Activated naive CD4-positive, alpha-beta T cell treated with anti-CD3 and anti-CD28 coated beads, Interleukin-2, amount 10 ng/mL, durations not matched to agents 7 days and 5 days (primary cell): ENCODE measurements around the gene PCGF2.
A peak's percentile ranks its signal among the peaks of the same experiment; 100 is the strongest.
"Not testable (repeated sequence)": the region's sequence is repeated elsewhere in the genome, so short reads cannot be mapped to it uniquely, and the experiment has no call there.

Source experiments
- CTCF ChIA-PET: fragments of 350-600 bp; sonication (Branson Sonifier 250); formaldehyde crosslinking; loops from one replicate; lab custom pipeline; 2021; ENCODE audit warnings: antibody characterized with exemption; lab: Charles Lee
- DNase-seq: peaks from one replicate; pipeline ENCODE4 v3.0.0-alpha.2; 2020
- H3K27ac Mint-ChIP-seq: one replicate; pipeline ENCODE4 v1.8.0; 2021; ENCODE audit warnings: mild to moderate bottlenecking, moderate library complexity, mixed read lengths
- H3K27me3 Mint-ChIP-seq: one replicate; pipeline ENCODE4 v1.8.0; 2021; ENCODE audit warnings: mild to moderate bottlenecking, mixed read lengths
- H3K36me3 Mint-ChIP-seq: one replicate; pipeline ENCODE4 v1.8.0; 2021; ENCODE audit warnings: mixed read lengths
- H3K4me1 Mint-ChIP-seq: one replicate; pipeline ENCODE4 v1.8.0; 2021; ENCODE audit warnings: mixed read lengths
- H3K4me3 Mint-ChIP-seq: one replicate; pipeline ENCODE4 v1.8.0; 2021; ENCODE audit warnings: mild to moderate bottlenecking, moderate library complexity, mixed read lengths
- H3K9me3 Mint-ChIP-seq: one replicate; pipeline ENCODE4 v1.8.0; 2021; ENCODE audit warnings: mixed read lengths

The PCGF2 gene

GRCh38 chr17:38748149-38748891 is at the start of gene PCGF2:
Gene PCGF2, minus strand, starts transcription at chr17:38748336. Its CDS starts 7,934 bp downstream, at chr17:38740402.
- peak within 1 kb of the TSS; percentile 68 for H3K4me3 Mint-ChIP-seq
- CTCF ChIA-PET = interaction anchor here (1.1 kb wide), 1 partner anchor 13 kb away, joined by 3 read pairs; no protein-coding TSS in a partner anchor
- DNase-seq = no peak
- peaks cover 90% of the 10 kb centered on the region for H3K27me3 Mint-ChIP-seq
- H3K27ac Mint-ChIP-seq = no peak within 1 kb of the TSS
- H3K9me3 Mint-ChIP-seq = no peaks in the 10 kb centered on the region
- H3K4me1 Mint-ChIP-seq = peaks cover 51% of the 10 kb centered on the region
- H3K36me3 Mint-ChIP-seq = peaks cover 5% of the 10 kb centered on the region

GRCh38 chr17:38797828-38798227 is 49.7 kb upstream of the PCGF2 start:
- no peaks in the 10 kb centered on the region for H3K27me3 Mint-ChIP-seq
- H3K9me3 Mint-ChIP-seq = no peaks in the 10 kb centered on the region
- DNase-seq = no peak
- peak overlapping the region; percentile 96 for H3K27ac Mint-ChIP-seq
- H3K4me1 Mint-ChIP-seq = peaks cover 52% of the 10 kb centered on the region
- CTCF ChIA-PET = interaction anchor here (1.1 to 1.6 kb wide), 2 partner anchors 16 to 294 kb away, joined by 4 read pairs; no protein-coding TSS in a partner anchor
- H3K4me3 Mint-ChIP-seq = peak overlapping the region; percentile 94
- H3K36me3 Mint-ChIP-seq = peaks cover 50% of the 10 kb centered on the region

DNA sequence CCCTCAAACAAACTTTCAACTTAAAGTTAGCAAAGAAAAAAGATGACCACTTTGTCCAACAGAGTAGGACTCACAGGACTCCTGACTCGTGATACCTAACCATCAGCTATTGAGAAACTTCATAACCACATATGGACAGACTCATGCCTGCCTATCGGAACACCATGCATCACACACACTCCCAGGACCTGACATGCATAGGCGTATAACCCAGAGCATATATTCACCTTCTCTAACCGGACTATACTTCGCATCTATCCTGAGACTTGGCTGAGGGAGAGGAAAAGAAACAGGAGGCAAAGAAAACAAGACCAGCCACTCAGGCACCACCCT is 49.0 kb upstream of the PCGF2 start:
- CTCF ChIA-PET = interaction anchor here (1.6 kb wide), 1 partner anchor 16 kb away, joined by 4 read pairs; no protein-coding TSS in a partner anchor
- no peak for DNase-seq
- Mint-ChIP-seq H3K27ac (peak overlapping the region; percentile 34), H3K27me3 (no peaks in the 10 kb centered on the region), H3K9me3 (no peaks in the 10 kb centered on the region), H3K4me1 (peaks cover 52% of the 10 kb centered on the region), H3K4me3 (peak overlapping the region; percentile 94), H3K36me3 (peaks cover 43% of the 10 kb centered on the region)

- H3K9me3 Mint-ChIP-seq = no peaks in the 10 kb centered on the region
- H3K4me1 Mint-ChIP-seq = peaks cover 51% of the 10 kb centered on the region
- H3K36me3 Mint-ChIP-seq = peaks cover 38% of the 10 kb centered on the region
- no peak overlapping the region for H3K27ac Mint-ChIP-seq
- CTCF ChIA-PET = interaction anchor here (1.6 kb wide), 1 partner anchor 17 kb away, joined by 4 read pairs; no protein-coding TSS in a partner anchor
- H3K27me3 Mint-ChIP-seq = no peaks in the 10 kb centered on the region
- no peak for DNase-seq
- peak overlapping the region; percentile 94 for H3K4me3 Mint-ChIP-seq
These were observed 48.5 kb upstream of the PCGF2 start for GRCh38 chr17:38796451-38797157.

DNA sequence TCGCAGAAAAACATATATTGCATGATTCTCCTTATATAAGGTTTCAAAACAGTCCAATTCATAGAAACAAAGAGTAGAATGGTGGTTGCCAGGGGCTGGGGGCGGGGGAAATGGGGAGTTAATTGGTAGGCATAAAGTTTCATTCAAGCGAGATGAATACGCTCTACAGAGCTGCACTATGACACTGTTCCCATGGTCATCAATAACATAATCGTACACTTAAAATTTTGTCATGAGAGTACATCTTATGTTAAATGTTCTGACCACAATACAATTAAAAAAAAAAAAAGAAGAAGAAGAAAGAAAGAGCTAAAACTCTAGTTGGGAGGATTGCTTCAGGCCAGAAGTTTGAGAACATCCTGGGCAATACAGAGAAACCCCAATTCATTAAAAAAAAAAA is 46.1 kb upstream of the PCGF2 start:
- peaks cover 39% of the 10 kb centered on the region for H3K4me1 Mint-ChIP-seq
- peaks cover 38% of the 10 kb centered on the region for H3K36me3 Mint-ChIP-seq
- H3K27ac Mint-ChIP-seq = no peak overlapping the region
- no peaks in the 10 kb centered on the region for H3K27me3 Mint-ChIP-seq
- DNase-seq = no peak
- H3K4me3 Mint-ChIP-seq = no peak overlapping the region
- CTCF ChIA-PET = interaction anchor here (0.6 kb wide), 1 partner anchor 86 kb away, joined by 3 read pairs; no protein-coding TSS in a partner anchor
- H3K9me3 Mint-ChIP-seq = no peaks in the 10 kb centered on the region

DNA sequence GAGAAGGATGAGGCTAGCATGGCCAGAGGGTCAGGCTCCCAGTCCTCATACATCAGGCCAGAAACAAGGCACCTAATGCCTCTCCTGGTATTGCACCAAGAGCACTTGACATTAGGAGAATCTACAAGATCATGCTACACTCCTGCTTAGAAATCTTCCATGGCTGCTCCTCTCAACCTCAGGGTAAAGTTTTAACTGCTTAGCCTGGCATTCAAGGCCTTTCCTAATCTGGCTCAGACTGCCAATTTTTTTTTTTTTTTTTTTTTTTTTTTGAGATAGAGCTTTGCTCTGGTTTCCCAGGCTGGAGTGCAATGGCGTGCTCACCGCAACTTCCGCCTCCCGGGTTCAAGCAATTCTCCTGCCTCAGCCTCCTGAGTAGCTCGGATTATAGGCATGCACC is 43.0 kb upstream of the PCGF2 start:
- H3K36me3 Mint-ChIP-seq = peaks cover 27% of the 10 kb centered on the region
- peaks cover 13% of the 10 kb centered on the region for H3K4me1 Mint-ChIP-seq
- no peaks in the 10 kb centered on the region for H3K9me3 Mint-ChIP-seq
- CTCF ChIA-PET = no interaction called here
- H3K27ac Mint-ChIP-seq = no peak overlapping the region
- DNase-seq = no peak
- no peak overlapping the region for H3K4me3 Mint-ChIP-seq
- H3K27me3 Mint-ChIP-seq = no peaks in the 10 kb centered on the region

GRCh38 chr17:38790148-38790707 is 42.1 kb upstream of the PCGF2 start:
- CTCF ChIA-PET, H3K4me3 Mint-ChIP-seq, H3K9me3 Mint-ChIP-seq, H3K27me3 Mint-ChIP-seq, DNase-seq, H3K4me1 Mint-ChIP-seq, H3K27ac Mint-ChIP-seq: not testable (repeated sequence)
- H3K36me3 Mint-ChIP-seq = peaks cover 24% of the 10 kb centered on the region

DNA sequence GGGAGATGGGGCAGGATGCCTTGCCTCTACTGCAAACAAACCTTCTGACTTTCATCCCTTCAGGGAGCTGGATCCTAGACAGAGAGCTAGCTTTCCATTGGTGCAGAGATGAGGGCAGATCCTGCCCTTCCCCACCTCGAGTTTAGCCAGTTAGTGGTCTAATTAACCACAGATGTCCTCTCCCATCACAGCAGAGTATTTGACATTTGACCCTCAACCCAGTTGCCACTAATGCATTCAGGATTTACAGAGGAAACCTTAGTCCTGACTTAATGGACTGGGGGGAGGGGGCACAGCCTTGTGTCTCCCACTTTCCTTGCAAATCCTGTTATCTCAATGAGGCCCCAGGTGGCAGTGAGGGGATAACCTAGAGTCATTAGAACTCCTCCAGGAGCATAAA is 41.0 kb upstream of the PCGF2 start:
- CTCF ChIA-PET = no interaction called here
- Mint-ChIP-seq H3K4me1 (peaks cover 4% of the 10 kb centered on the region), H3K4me3 (no peak overlapping the region), H3K27me3 (no peaks in the 10 kb centered on the region), H3K27ac (no peak overlapping the region), H3K36me3 (peaks cover 26% of the 10 kb centered on the region), H3K9me3 (no peaks in the 10 kb centered on the region)
- DNase-seq = no peak

DNA sequence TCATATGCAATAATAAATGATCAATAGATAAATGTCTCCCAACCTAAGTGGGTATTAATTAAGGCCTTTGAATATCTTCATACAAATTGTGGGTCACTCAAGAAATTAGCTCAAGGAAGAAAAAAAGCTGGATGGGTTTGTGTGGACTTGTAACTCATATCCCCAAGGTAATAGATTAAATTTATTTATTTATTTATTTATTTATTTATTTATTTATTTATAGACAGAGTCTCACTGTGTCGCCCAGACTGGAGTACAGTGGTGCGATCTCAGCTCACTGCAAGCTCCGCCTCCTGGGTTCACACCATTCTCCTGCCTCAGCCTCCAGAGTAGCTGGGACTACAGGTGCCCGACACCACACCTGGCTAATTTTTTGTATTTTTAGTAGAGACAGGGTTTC is 39.9 kb upstream of the PCGF2 start:
- not testable (repeated sequence) for H3K27ac Mint-ChIP-seq, H3K4me3 Mint-ChIP-seq, H3K27me3 Mint-ChIP-seq, H3K4me1 Mint-ChIP-seq, DNase-seq, H3K9me3 Mint-ChIP-seq
- H3K36me3 Mint-ChIP-seq = peaks cover 23% of the 10 kb centered on the region
- CTCF ChIA-PET = interaction anchor here (0.7 kb wide), 1 partner anchor 130 kb away, joined by 3 read pairs; no protein-coding TSS in a partner anchor

DNA sequence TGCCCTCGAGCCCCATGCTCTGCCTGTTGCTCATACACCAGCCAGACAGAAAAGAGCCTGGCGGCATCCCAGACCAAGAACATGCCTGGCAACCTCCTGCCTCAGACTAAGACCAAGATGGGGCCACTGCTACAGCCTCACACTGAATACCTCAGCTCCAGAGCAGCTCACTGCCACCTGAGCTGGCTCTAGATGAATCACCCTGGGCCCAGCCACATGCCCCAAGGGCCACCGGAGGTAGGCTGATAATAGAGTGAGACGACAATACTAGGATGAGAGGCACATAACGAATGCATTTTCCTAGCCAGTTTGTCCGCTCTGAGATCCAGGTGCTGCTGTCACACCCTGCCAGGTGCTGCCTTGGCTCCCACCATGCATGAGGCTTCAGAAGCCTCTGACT is 38.2 kb upstream of the PCGF2 start:
- Mint-ChIP-seq H3K4me3 (no peak overlapping the region), H3K4me1 (no peaks in the 10 kb centered on the region), H3K36me3 (peaks cover 28% of the 10 kb centered on the region), H3K27ac (no peak overlapping the region), H3K27me3 (no peaks in the 10 kb centered on the region), H3K9me3 (no peaks in the 10 kb centered on the region)
- DNase-seq = no peak
- CTCF ChIA-PET = no interaction called here

DNA sequence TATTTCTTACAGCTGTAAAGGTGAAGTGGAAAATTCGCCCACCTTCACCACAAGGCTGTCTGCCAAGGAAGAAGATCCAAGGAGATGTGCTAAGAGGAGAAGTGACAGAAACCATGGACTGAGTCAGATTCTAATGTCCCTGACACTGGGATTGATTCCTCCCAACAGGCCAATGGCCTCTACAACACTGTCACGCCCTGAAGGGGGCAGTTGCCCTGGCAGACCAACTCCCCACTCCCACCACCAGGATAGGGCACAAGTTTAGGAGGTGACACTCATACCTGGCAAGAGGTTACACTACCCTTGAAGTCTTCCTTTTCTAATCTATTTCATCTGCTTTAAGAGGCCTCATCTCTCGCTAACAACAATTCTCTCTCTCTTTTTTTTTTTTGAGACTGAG is 35.1 kb upstream of the PCGF2 start:
- Mint-ChIP-seq H3K4me1 (no peaks in the 10 kb centered on the region), H3K27me3 (no peaks in the 10 kb centered on the region), H3K9me3 (no peaks in the 10 kb centered on the region), H3K36me3 (peaks cover 39% of the 10 kb centered on the region), H3K27ac (no peak overlapping the region), H3K4me3 (no peak overlapping the region)
- CTCF ChIA-PET = no interaction called here
- no peak for DNase-seq

DNA sequence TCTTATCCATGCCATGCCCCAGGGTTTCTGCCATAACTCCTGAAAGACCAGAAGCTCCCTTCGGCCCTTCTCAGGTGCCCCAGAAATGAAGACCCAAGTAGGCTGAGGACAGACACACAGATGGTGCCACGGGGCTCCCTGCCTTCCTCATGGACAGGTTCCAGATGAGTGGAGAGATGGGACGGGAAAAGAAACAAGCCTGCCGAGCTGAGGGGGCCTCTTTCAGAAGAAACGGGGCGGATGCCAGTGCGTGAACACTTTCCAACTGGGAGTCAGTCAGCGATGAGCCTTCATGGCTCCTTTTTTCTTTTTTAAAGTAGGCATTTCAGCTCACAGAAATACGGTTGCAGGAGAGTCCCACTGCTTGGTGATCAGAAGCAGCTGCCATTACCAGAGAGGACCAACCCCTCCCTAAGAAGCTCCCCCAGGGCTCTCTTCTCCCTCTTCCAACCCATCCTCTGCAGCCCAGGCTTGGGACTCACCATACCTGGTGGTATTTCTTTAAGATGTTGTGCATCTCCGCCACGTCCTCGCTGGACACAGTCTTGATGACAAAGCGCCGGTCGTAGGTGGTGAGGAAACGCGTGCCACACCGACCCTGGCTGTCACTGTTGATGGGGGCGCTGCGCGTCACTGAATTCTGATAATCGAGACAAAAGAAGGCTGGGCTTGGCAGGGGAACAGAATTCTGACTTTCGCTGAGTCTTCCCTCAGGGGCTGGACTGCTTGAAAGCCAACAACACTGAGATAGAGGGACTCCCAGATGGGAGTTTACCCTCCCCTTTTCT is 32.0 kb upstream of the PCGF2 start:
- no peaks in the 10 kb centered on the region for H3K4me1 Mint-ChIP-seq
- no peak overlapping the region for H3K27ac Mint-ChIP-seq
- H3K27me3 Mint-ChIP-seq = no peaks in the 10 kb centered on the region
- DNase-seq = no peak
- H3K36me3 Mint-ChIP-seq = peaks cover 46% of the 10 kb centered on the region
- no peak overlapping the region for H3K4me3 Mint-ChIP-seq
- H3K9me3 Mint-ChIP-seq = no peaks in the 10 kb centered on the region
- CTCF ChIA-PET = interaction anchor here (1.8 kb wide), 1 partner anchor 195 kb away, joined by 3 read pairs; no protein-coding TSS in a partner anchor

DNA sequence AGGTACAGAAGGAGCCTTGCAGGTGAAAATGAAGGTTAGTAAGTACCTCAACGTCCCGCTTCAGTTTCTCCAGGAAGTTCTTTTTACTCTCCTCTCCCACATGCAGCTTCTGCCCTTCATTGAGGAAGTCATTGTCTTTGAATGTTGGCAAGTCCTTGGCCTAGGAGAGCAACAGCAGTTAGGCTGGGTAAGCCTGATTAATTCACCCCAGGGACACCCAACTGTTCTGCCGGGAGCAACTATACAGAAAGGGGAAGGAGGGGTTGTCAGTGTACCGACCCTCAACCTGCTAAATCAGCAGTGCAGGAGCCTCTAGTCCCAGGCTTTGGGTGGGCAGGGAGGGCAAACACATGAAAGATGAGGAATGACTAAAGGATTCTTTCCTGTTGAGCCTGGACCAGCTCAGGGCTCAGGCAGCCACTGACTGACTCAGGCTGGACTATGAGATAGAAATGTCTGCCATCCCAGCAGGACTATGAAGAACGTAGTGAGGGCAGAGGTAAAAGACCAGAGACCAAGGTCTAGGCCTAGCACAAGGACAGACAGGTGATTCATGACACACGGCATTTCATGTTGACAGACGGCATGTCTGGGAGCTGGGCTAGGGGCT is 29.6 kb upstream of the PCGF2 start:
- peaks cover 53% of the 10 kb centered on the region for H3K36me3 Mint-ChIP-seq
- H3K27ac Mint-ChIP-seq = no peak overlapping the region
- H3K4me3 Mint-ChIP-seq = no peak overlapping the region
- CTCF ChIA-PET = no interaction called here
- no peaks in the 10 kb centered on the region for H3K4me1 Mint-ChIP-seq
- no peaks in the 10 kb centered on the region for H3K9me3 Mint-ChIP-seq
- H3K27me3 Mint-ChIP-seq = no peaks in the 10 kb centered on the region
- no peak for DNase-seq
